GM23338 (cell line): ENCODE data around the gene RHOH. TPM values are rescaled to one million over a fixed set of nuclear protein-coding genes. Genes with fewer than 3 reads are reported as not detected.

ENCODE experiments used
- EZH2phosphoT487 ChIP-seq: fragments of 200-600 bp; sonication (generic); IDR thresholded peaks from one replicate; pipeline ENCODE4 v1.8.1; 2018; ENCODE audit warnings: antibody characterized with exemption; ENCODE audit not compliant: unreplicated experiment
- JUNB ChIP-seq: IDR thresholded peaks from one replicate; pipeline ENCODE4 v1.6.1; 2016; ENCODE audit warnings: antibody characterized with exemption; ENCODE audit not compliant: unreplicated experiment
- NANOG ChIP-seq: IDR thresholded peaks from 2 replicates; pipeline ENCODE4 v1.6.1; 2016; ENCODE audit warnings: antibody characterized with exemption, borderline replicate concordance
- POLR2AphosphoS5 ChIP-seq: IDR thresholded peaks from 2 replicates; pipeline ENCODE4 v1.6.1; 2016; ENCODE audit warnings: antibody characterized with exemption, low read depth
- REST ChIP-seq: IDR thresholded peaks from one replicate; pipeline ENCODE4 v1.6.1; 2018; ENCODE audit warnings: antibody characterized with exemption; ENCODE audit not compliant: unreplicated experiment
- ZNF331 ChIP-seq: fragments of 250-450 bp; sonication (Bioruptor Pico); IDR thresholded peaks from 2 replicates; pipeline ENCODE4 v1.5.0; 2020; ENCODE audit warnings: low read depth, mild to moderate bottlenecking, moderate library complexity
- ZNF462 ChIP-seq: fragments of 250-450 bp; sonication (Bioruptor Pico); IDR thresholded peaks from 2 replicates; pipeline ENCODE4 v1.5.0; 2020; ENCODE audit warnings: mild to moderate bottlenecking, moderate library complexity
- polyA plus RNA-seq: library from polyadenylated mRNA; unstranded; fragments of >200 nt; fragmentation: Nextera tagmentation; extraction: Ambion mirVana; gene quantifications from 2 replicates; pipeline ENCODE4 v1.2.1, GENCODE V29; 2016
- total RNA-seq: library from RNA; depleted of rRNA; stranded (reverse); fragments of >200 nt; shearing (Covaris generic); gene quantifications from 2 replicates; pipeline ENCODE4 v1.2.3, GENCODE V29; 2014

Gene RHOH
- total and polyA plus RNA-seq, 2 experiments from 2014 or later = 2.2 to 3.7 TPM

- no peak for TF ChIP-seq ZNF462 (CRISPR knock-in tag)
- no peak for TF ChIP-seq NANOG
- TF ChIP-seq REST = no peak
- TF ChIP-seq POLR2AphosphoS5 = no peak
- TF ChIP-seq JUNB = no peak
- TF ChIP-seq EZH2phosphoT487 = no peak
- no peak for TF ChIP-seq ZNF331
Observed at GRCh38 chr4:40212674-40213527, 16.1 kb downstream of the RHOH start (continued).
